IMR-90 (cell line): ENCODE results near the gene ANKLE2. TPM values are rescaled to one million over a fixed set of nuclear protein-coding genes. Genes with fewer than 3 reads are reported as not detected.

Source experiments
- ATAC-seq: fragments of 200-7000 bp; cut with Tn5 transposase; 2 replicates; pipeline ENCODE4 v1.9.1; 2020; ENCODE audit warnings: low read depth, mild to moderate bottlenecking, moderate library complexity
- BruUV-seq: library from RNA; stranded (reverse); fragments of 400-500 nt; replicated peaks from 2 replicates; lab custom pipeline; 2021; lab: Mats Ljungman, UMichigan
- CTCF ChIA-PET: fragments of 300-600 bp; formaldehyde crosslinking; extraction: SDS; loops from one replicate; lab custom pipeline; 2021; ENCODE audit warnings: antibody characterized with exemption; lab: Yijun Ruan, JAX
- POLR2A ChIA-PET: fragments of 300-600 bp; sonication (Branson Sonifier 250); formaldehyde crosslinking; loops from one replicate; lab custom pipeline; 2022; ENCODE audit warnings: antibody characterized with exemption; ENCODE audit not compliant: unreplicated experiment; lab: Charles Lee
- DNase-seq: peaks from one replicate; pipeline ENCODE4 v3.0.0; 2013
- H2AFZ ChIP-seq: replicated peaks from 2 replicates; pipeline ENCODE3; 2013; ENCODE audit warnings: low read length, mild to moderate bottlenecking; ENCODE audit not compliant: poor library complexity
- H2AK5ac ChIP-seq: 2 replicates; pipeline ENCODE4 v1.6.1; 2013; ENCODE audit warnings: low read depth, low read length, inconsistent platforms
- H2AK9ac ChIP-seq: replicated peaks from 2 replicates; pipeline ENCODE3; 2013; ENCODE audit warnings: mild to moderate bottlenecking, low read depth, low read length, moderate library complexity; ENCODE audit not compliant: poor library complexity
- H2BK120ac ChIP-seq: 2 replicates; pipeline ENCODE4 v1.6.1; 2013; ENCODE audit warnings: low read depth, low read length, inconsistent platforms
- H2BK15ac ChIP-seq: 3 replicates; pipeline ENCODE4 v1.6.1; 2013; ENCODE audit warnings: low read depth, low read length, inconsistent platforms
- H2BK20ac ChIP-seq: 2 replicates; pipeline ENCODE4 v1.6.1; 2013; ENCODE audit warnings: low read depth, mild to moderate bottlenecking, inconsistent platforms, low read length, moderate library complexity
- H2BK5ac ChIP-seq: 2 replicates; pipeline ENCODE4 v1.6.1; 2013; ENCODE audit warnings: mild to moderate bottlenecking, low read depth, low read length, inconsistent platforms; ENCODE audit not compliant: poor library complexity, severe bottlenecking
- H3K14ac ChIP-seq: replicated peaks from 2 replicates; pipeline ENCODE4 v1.6.1; 2013; ENCODE audit warnings: low read depth, low read length, inconsistent platforms
- H3K18ac ChIP-seq: 2 replicates; pipeline ENCODE4 v1.6.1; 2013; ENCODE audit warnings: low read depth, low read length, control low read depth
- H3K23ac ChIP-seq: 2 replicates; pipeline ENCODE4 v1.6.1; 2013; ENCODE audit warnings: low read depth, low read length, inconsistent platforms
- H3K27ac ChIP-seq: 2 replicates; pipeline ENCODE4 v1.5.1; 2013; ENCODE audit warnings: mild to moderate bottlenecking, control low read depth, low read length; ENCODE audit not compliant: insufficient read depth
- H3K27me3 ChIP-seq: 2 replicates; pipeline ENCODE4 v1.6.1; 2013; ENCODE audit warnings: low read length; ENCODE audit not compliant: control insufficient read depth, insufficient read depth
- H3K36me3 ChIP-seq: 2 replicates; pipeline ENCODE4 v1.6.1; 2013; ENCODE audit warnings: low read length, mixed read lengths; ENCODE audit not compliant: control insufficient read depth, insufficient read depth
- H3K4ac ChIP-seq: 2 replicates; pipeline ENCODE4 v1.6.1; 2013; ENCODE audit warnings: low read depth, low read length, inconsistent platforms
- H3K4me1 ChIP-seq: 2 replicates; pipeline ENCODE4 v1.6.1; 2013; ENCODE audit warnings: low read length, mixed read lengths; ENCODE audit not compliant: control insufficient read depth, insufficient read depth
- H3K4me2 ChIP-seq: 2 replicates; pipeline ENCODE4 v1.6.1; 2013; ENCODE audit warnings: low read depth, mild to moderate bottlenecking, control low read depth, low read length, moderate library complexity
- H3K4me3 ChIP-seq: 2 replicates; pipeline ENCODE4 v1.5.1; 2013; ENCODE audit warnings: low read depth, mild to moderate bottlenecking, control low read depth, low read length, moderate library complexity; ENCODE audit not compliant: insufficient read depth
- H3K56ac ChIP-seq: 2 replicates; pipeline ENCODE4 v1.6.1; 2013; ENCODE audit warnings: low read length, inconsistent platforms; ENCODE audit not compliant: insufficient read depth; ENCODE audit errors: extremely low read depth
- H3K79me1 ChIP-seq, 2 experiments: 2 replicates each; pipeline ENCODE4 v1.6.1; 2013; ENCODE audit warnings: low read length in 2 of 2, inconsistent platforms in 1 of 2, low read depth in 1 of 2
- H3K9ac ChIP-seq: 2 replicates; pipeline ENCODE4 v1.6.1; 2013; ENCODE audit warnings: low read depth, low read length, control low read depth
- H3K9me1 ChIP-seq: 2 replicates; pipeline ENCODE4 v1.6.1; 2013; ENCODE audit warnings: low read length, inconsistent platforms; ENCODE audit not compliant: insufficient read depth
- H3K9me3 ChIP-seq: 2 replicates; pipeline ENCODE4 v1.6.1; 2013; ENCODE audit warnings: low read length; ENCODE audit not compliant: control insufficient read depth, insufficient read depth
- H4K20me1 ChIP-seq: 2 replicates; pipeline ENCODE4 v1.6.1; 2013; ENCODE audit warnings: low read length, inconsistent platforms; ENCODE audit not compliant: insufficient read depth
- H4K5ac ChIP-seq: 2 replicates; pipeline ENCODE4 v1.6.1; 2013; ENCODE audit warnings: mild to moderate bottlenecking, low read depth, low read length, control low read depth
- H4K8ac ChIP-seq, 2 experiments: 2 replicates each; pipeline ENCODE4 v1.6.1; 2013; ENCODE audit warnings: low read depth in 2 of 2, low read length in 2 of 2, control low read depth in 1 of 2, inconsistent platforms in 1 of 2
- H4K91ac ChIP-seq: 2 replicates; pipeline ENCODE4 v1.6.1; 2013; ENCODE audit warnings: low read depth, low read length, inconsistent platforms; ENCODE audit not compliant: insufficient read depth
- BHLHE40 ChIP-seq: fragments of 150-350 bp; IDR thresholded peaks from 2 replicates; pipeline ENCODE4 v1.6.1; 2016; ENCODE audit warnings: mild to moderate bottlenecking, low read depth, low read length
- CEBPB ChIP-seq: IDR thresholded peaks from 2 replicates; pipeline ENCODE4 v1.6.1; 2012; ENCODE audit warnings: low read depth, low read length, improper control_type of control experiment
- CHD1 ChIP-seq: IDR thresholded peaks from 2 replicates; pipeline ENCODE4 v1.6.1; 2012; ENCODE audit warnings: low read depth, low read length, improper control_type of control experiment
- CTCF ChIP-seq: conservative IDR thresholded peaks from 2 replicates; pipeline ENCODE4 v1.5.1; 2012; ENCODE audit warnings: mild to moderate bottlenecking, low read depth, low read length, improper control_type of control experiment
- ELK1 ChIP-seq: fragments of 150-350 bp; IDR thresholded peaks from 2 replicates; pipeline ENCODE4 v1.6.1; 2016; ENCODE audit warnings: low read depth, mild to moderate bottlenecking, low read length, moderate library complexity, borderline replicate concordance
- FOS ChIP-seq: fragments of 150-350 bp; IDR thresholded peaks from 2 replicates; pipeline ENCODE4 v1.6.1; 2016; ENCODE audit warnings: low read depth, low read length
- MAFK ChIP-seq: IDR thresholded peaks from 2 replicates; pipeline ENCODE4 v1.6.1; 2012; ENCODE audit warnings: low read depth, low read length, improper control_type of control experiment
- MAZ ChIP-seq: IDR thresholded peaks from 2 replicates; pipeline ENCODE4 v1.6.1; 2012; ENCODE audit warnings: low read depth, mild to moderate bottlenecking, low read length, improper control_type of control experiment, moderate library complexity, borderline replicate concordance
- MXI1 ChIP-seq: IDR thresholded peaks from 2 replicates; pipeline ENCODE4 v1.6.1; 2012; ENCODE audit warnings: low read depth, mild to moderate bottlenecking, low read length, moderate library complexity, borderline replicate concordance
- NFE2L2 ChIP-seq: fragments of 150-350 bp; IDR thresholded peaks from 2 replicates; pipeline ENCODE4 v1.6.1; 2016; ENCODE audit warnings: low read depth, mild to moderate bottlenecking, low read length
- POLR2A ChIP-seq: IDR thresholded peaks from 2 replicates; pipeline ENCODE4 v1.6.1; 2012; ENCODE audit warnings: mild to moderate bottlenecking, low read depth, low read length
- RAD21 ChIP-seq: IDR thresholded peaks from 2 replicates; pipeline ENCODE4 v1.6.1; 2012; ENCODE audit warnings: low read length, improper control_type of control experiment
- RCOR1 ChIP-seq: IDR thresholded peaks from 2 replicates; pipeline ENCODE4 v1.6.1; 2012; ENCODE audit warnings: mild to moderate bottlenecking, low read length, improper control_type of control experiment; ENCODE audit not compliant: insufficient replicate concordance
- RFX5 ChIP-seq: IDR thresholded peaks from 2 replicates; pipeline ENCODE4 v1.8.0; 2012; ENCODE audit warnings: low read depth, mild to moderate bottlenecking, low read length, moderate library complexity
- SMC3 ChIP-seq: fragments of 150-350 bp; IDR thresholded peaks from 2 replicates; pipeline ENCODE4 v1.6.1; 2016; ENCODE audit warnings: low read depth, mild to moderate bottlenecking, antibody characterized with exemption, low read length, moderate library complexity
- USF2 ChIP-seq: fragments of 150-350 bp; IDR thresholded peaks from 2 replicates; pipeline ENCODE4 v1.6.1; 2017; ENCODE audit warnings: mild to moderate bottlenecking, antibody characterized with exemption, low read length, low read depth
- WGBS, 2 experiments: methylation state at CpG; one replicate each; pipeline versions ENCODE4 v1.1.5 to v1.1.7; 2013; ENCODE audit warnings: missing lambda C conversion rate in 2 of 2; ENCODE audit not compliant: insufficient read length in 1 of 2; ENCODE audit errors: extremely low coverage in 2 of 2; 5-methylcytosine and 5-hydroxymethylcytosine counted together
- dilution Hi-C: fragments of 300-500 bp; cut with HindIII; formaldehyde crosslinking; loops from one replicate; pipeline ENCODE4 v1.14.3; 2018; ENCODE audit warnings: low sequenced_read_pairs; ENCODE audit not compliant: unreplicated experiment
- in situ Hi-C: fragments of 300-500 bp; cut with MboI; formaldehyde crosslinking; loops from 3 replicates; pipeline ENCODE4 v1.14.3; 2019; ENCODE audit warnings: low sequenced_read_pairs, inconsistent platforms, mixed read lengths
- intact Hi-C: fragments of 100-400 bp; cut with micrococcal nuclease; formaldehyde crosslinking; loops from 2 replicates; pipeline ENCODE4 v1.10.0; 2022
- polyA plus RNA-seq, 3 experiments: library from polyadenylated mRNA; depleted of rRNA; stranded (reverse); fragments of >200 nt; gene quantifications; 2 replicates each; pipeline ENCODE4 v1.2.3, GENCODE V29; 2012; ENCODE audit warnings: low replicate concordance in 1 of 3
- total RNA-seq: library from RNA; depleted of rRNA; stranded (reverse); fragments of >200 nt; gene quantifications from 2 replicates; pipeline ENCODE4 v1.2.3, GENCODE V29; 2012

The ANKLE2 gene
- total and polyA plus RNA-seq, 2 of the 4 experiments (the other 2 are of a cell fraction), result 63.4 to 82.4 TPM

- Histone ChIP-seq H3K18ac (no peak overlapping the region), H3K56ac (no peak overlapping the region), H3K4me1 (no peaks in the 10 kb centered on the region), H4K20me1 (peaks cover 89% of the 10 kb centered on the region), H3K4me2 (no peak overlapping the region), H3K4ac (no peak overlapping the region), H2BK20ac (no peak overlapping the region), H3K4me3 (no peak overlapping the region), H3K23ac (no peak overlapping the region), H2AK5ac (no peak overlapping the region), H2BK5ac (no peak overlapping the region), H3K27me3 (no peaks in the 10 kb centered on the region), H4K8ac (no peak overlapping the region), H3K9ac (no peak overlapping the region), H3K36me3 (peaks cover 75% of the 10 kb centered on the region), H4K5ac (no peak overlapping the region), H3K14ac (no peak overlapping the region), H3K9me1 (peaks cover 11% of the 10 kb centered on the region), H2AK9ac (no peak overlapping the region), H3K9me3 (no peaks in the 10 kb centered on the region), H2BK15ac (no peak overlapping the region), H2AFZ (no peak overlapping the region), H2BK120ac (no peak overlapping the region), H3K79me1 (peaks cover 20 to 71% of the 10 kb centered on the region in 2 experiments), H3K27ac (no peak overlapping the region), H4K91ac (no peak overlapping the region)
- ATAC-seq (no peak), DNase-seq (no peak)
- 95% methylated on average over 11 of the region's 18 CpGs; no CpG with 5 or more reads in 1 of the 2 experiments for WGBS, 2 experiments
- in situ Hi-C loops, result no loop called here
- dilution Hi-C loops, result no loop called here
- ChIA-PET POLR2A (no interaction called here), CTCF (no interaction called here)
- intact Hi-C loops, result no loop called here
- no TSS peak for BruUV-seq
- no peak for TF ChIP-seq POLR2A
- TF ChIP-seq ELK1, result no peak
- TF ChIP-seq USF2, result no peak
- no peak for TF ChIP-seq SMC3
- TF ChIP-seq MAZ, result no peak
- TF ChIP-seq CHD1, result no peak
- no peak for TF ChIP-seq BHLHE40
- no peak for TF ChIP-seq RCOR1
- TF ChIP-seq CTCF, result no peak
- no peak for TF ChIP-seq NFE2L2
- no peak for TF ChIP-seq RAD21
- no peak for TF ChIP-seq CEBPB
- no peak for TF ChIP-seq MXI1
- no peak for TF ChIP-seq RFX5
- TF ChIP-seq MAFK, result no peak
- TF ChIP-seq FOS, result no peak
These were observed 45.2 kb upstream of the ANKLE2 start for GRCh38 chr12:132806857-132807256.
